Measurements from ENCODE around the gene DAB1. TPM values are rescaled to one million over a fixed set of nuclear protein-coding genes. Genes with fewer than 3 reads are reported as not detected.

Gene DAB1
- total RNA-seq, 1 donor from 2014 or later = 0.25 TPM

DNA sequence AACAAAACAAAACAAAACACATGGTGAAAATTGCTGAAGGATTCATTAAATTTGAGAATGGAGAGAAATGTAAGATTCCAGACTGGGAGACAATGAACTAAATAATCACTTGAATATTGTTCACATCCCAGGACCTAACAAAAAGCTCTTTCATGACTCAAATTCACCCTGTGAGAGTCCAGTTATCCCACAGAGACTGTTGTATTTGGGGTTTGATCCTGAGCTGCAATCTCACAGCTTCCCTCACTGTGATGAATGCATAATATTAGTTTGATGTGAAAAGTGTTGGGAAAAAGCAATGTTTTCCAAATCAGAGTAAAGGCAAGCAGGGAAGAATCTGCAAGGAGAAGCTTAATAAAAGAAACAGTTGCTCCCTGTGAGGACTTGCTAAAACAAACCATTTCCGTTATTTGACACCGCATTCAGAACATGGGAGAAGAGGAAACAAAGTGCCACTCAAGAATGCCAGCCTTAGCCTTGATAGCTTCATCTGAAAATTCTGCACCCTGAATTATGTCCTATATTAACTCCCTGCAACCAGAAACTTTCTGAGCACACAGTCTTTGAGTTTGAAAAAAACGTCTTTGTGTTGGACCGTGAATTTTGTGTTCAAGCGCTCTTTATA lies 208.8 kb downstream of the DAB1 start:
- no peak overlapping the region for H3K4me3 ChIP-seq (ENCODE audit: low read depth, low read length)
- H3K27me3 ChIP-seq (ENCODE audit: control insufficient read depth, insufficient read depth, low read length) = no peaks in the 10 kb centered on the region
- DNase-seq (ENCODE audit: low read depth) = no peak
- TF ChIP-seq CTCF (IDR thresholded peaks at IDR 0.05; ENCODE audit: insufficient read depth, low read length, poor library complexity, severe bottlenecking) = no peak
- no peaks in the 10 kb centered on the region for H3K36me3 ChIP-seq (ENCODE audit: control insufficient read depth, insufficient read depth, low read length)

DNA sequence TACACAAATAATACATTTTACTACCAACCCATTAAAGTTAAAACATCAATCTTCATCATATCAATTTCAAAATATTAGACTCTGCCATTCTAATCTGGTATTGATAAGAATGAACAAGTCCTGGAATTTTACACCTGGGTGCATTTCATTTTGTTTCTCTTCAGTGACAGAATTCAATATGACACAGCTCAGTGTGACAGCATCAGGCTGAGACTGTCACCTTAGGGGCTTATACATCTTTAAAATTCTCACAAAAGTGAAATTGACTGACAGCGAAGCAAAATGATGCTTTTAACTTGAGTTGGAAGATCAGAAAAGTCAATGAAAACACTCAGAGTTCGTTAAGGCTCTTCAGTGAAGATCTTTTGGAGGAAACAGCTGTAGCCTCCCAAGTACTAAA lies 213.0 kb downstream of the DAB1 start:
- no peaks in the 10 kb centered on the region for H3K27me3 ChIP-seq (ENCODE audit: control insufficient read depth, insufficient read depth, low read length)
- H3K36me3 ChIP-seq (ENCODE audit: control insufficient read depth, insufficient read depth, low read length) = no peaks in the 10 kb centered on the region
- no peak overlapping the region for H3K4me3 ChIP-seq (ENCODE audit: low read depth, low read length)
- TF ChIP-seq CTCF (IDR thresholded peaks at IDR 0.05; ENCODE audit: insufficient read depth, low read length, poor library complexity, severe bottlenecking) = no peak
- no peak for DNase-seq (ENCODE audit: low read depth)

DNA sequence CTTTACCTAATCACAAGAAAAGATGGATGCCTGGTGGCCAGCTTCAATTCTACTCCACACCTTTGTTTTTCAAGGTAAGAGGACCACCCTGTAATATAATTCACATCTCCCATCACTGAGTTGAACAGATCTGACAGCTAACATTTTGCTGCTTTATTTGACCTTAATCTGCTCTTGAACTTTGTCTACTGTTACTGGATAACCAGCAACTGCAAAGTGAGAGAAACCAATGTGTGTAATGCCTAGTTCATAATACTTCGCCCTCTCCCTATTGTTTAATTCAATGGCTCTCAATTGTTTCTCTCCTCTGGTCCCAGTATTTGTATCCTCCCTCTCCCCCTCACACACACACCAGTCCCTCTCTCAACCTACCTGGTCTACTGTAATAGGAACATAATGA lies 214.4 kb downstream of the DAB1 start:
- Histone ChIP-seq H3K27me3 (ENCODE audit: control insufficient read depth, insufficient read depth, low read length) (no peaks in the 10 kb centered on the region), H3K36me3 (ENCODE audit: control insufficient read depth, insufficient read depth, low read length) (no peaks in the 10 kb centered on the region), H3K4me3 (ENCODE audit: low read depth, low read length) (no peak overlapping the region)
- no peak for DNase-seq (ENCODE audit: low read depth)
- no peak for TF ChIP-seq CTCF (IDR thresholded peaks at IDR 0.05; ENCODE audit: insufficient read depth, low read length, poor library complexity, severe bottlenecking)

GRCh38 chr1:57208741-57209302 lies 215.0 kb downstream of the DAB1 start:
- Histone ChIP-seq H3K27me3 (ENCODE audit: control insufficient read depth, insufficient read depth, low read length) (no peaks in the 10 kb centered on the region), H3K36me3 (ENCODE audit: control insufficient read depth, insufficient read depth, low read length) (no peaks in the 10 kb centered on the region), H3K4me3 (ENCODE audit: low read depth, low read length) (no peak overlapping the region)
- DNase-seq (ENCODE audit: low read depth) = no peak
- TF ChIP-seq CTCF (IDR thresholded peaks at IDR 0.05; ENCODE audit: insufficient read depth, low read length, poor library complexity, severe bottlenecking) = no peak

DNA sequence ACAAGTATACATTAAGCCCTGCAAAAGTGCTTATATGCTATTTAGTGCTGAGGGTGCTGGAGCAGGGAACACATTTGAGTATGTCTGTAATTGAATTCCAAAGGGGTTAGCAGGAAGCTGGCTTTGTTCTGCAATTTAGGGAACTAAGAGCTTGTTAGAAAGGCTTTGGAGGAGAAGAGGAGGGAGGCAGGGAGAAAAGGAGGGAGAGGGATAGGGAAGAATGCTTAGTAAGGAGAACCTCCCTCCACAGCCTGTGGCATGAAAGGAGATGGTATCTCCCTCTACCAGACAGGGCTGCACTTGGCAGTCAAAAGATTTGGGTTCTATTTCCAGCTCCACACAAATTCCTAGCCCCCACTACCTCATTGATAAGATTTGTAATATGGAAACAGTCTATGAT lies 217.8 kb downstream of the DAB1 start:
- no peak for TF ChIP-seq CTCF (IDR thresholded peaks at IDR 0.05; ENCODE audit: insufficient read depth, low read length, poor library complexity, severe bottlenecking)
- no peak for DNase-seq (ENCODE audit: low read depth)
- H3K36me3 ChIP-seq (ENCODE audit: control insufficient read depth, insufficient read depth, low read length) = no peaks in the 10 kb centered on the region
- H3K27me3 ChIP-seq (ENCODE audit: control insufficient read depth, insufficient read depth, low read length) = no peaks in the 10 kb centered on the region
- no peak overlapping the region for H3K4me3 ChIP-seq (ENCODE audit: low read depth, low read length)

Measured in kidney epithelial cell (primary cell).